ENCODE measurements around the gene EXOC3.

The EXOC3 gene

DNA sequence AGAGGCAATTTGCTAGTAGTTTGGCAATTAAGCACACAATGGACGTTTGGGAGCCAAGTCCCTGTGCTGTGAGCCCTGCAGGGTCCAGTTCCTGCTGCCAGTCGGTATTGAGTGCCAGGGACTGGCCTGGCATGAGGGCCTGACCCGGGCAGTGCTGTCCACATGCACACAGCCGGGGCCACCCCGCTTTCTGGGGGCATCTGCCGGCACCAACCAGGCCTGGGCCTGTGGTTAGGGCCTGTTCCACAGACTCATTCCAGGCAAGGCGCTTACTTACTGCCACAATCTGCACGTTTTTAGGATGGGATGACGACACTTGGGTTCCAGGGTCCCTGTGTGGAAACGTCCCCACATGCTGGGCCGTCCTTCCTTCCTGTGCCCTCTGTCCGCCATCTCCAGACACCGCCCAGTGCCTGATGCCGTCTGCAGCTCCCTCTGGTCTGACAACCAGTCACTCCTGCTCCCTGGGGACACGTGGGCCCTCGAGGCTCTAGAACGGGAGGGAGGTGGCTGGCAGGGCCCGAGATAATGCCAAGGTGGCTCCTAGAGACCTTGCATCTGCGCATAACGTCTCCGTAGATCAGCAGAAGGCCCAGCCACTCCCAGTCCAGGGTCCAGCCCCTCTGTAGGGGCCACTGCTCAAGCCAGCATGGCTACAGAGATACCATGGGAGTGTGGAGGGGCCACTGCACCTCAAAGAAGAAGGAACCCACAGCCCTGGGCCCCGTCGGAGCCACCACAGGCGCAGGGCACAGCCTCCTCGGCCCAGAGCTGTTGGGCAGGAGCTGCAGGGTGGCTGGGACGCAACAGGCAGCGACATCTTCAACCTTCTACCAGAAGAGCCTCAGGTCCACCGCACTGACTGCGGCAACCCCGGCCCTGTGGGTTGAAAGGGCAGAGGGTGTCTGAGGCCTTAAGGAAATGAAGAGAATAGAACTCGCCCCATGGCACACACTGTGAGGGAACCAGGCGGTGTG lies 56.5 kb downstream of the EXOC3 start:
- H3K4me2 ChIP-seq, result no peak overlapping the region
- no peak overlapping the region for H3K27ac ChIP-seq
- no peaks in the 10 kb centered on the region for H3K79me2 ChIP-seq (ENCODE audit: insufficient read depth, low read depth)
- TF ChIP-seq, protein P1, sequence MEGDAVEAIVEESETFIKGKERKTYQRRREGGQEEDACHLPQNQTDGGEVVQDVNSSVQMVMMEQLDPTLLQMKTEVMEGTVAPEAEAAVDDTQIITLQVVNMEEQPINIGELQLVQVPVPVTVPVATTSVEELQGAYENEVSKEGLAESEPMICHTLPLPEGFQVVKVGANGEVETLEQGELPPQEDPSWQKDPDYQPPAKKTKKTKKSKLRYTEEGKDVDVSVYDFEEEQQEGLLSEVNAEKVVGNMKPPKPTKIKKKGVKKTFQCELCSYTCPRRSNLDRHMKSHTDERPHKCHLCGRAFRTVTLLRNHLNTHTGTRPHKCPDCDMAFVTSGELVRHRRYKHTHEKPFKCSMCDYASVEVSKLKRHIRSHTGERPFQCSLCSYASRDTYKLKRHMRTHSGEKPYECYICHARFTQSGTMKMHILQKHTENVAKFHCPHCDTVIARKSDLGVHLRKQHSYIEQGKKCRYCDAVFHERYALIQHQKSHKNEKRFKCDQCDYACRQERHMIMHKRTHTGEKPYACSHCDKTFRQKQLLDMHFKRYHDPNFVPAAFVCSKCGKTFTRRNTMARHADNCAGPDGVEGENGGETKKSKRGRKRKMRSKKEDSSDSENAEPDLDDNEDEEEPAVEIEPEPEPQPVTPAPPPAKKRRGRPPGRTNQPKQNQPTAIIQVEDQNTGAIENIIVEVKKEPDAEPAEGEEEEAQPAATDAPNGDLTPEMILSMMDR (conservative IDR thresholded peaks at IDR 0.05; ENCODE audit: low read depth, low read length), result no peak
- peaks cover 86% of the 10 kb centered on the region for H3K27me3 ChIP-seq (ENCODE audit: insufficient read depth, low read depth)
- H3K36me3 ChIP-seq (ENCODE audit: insufficient read depth), result no peaks in the 10 kb centered on the region
- no peak overlapping the region for H2AFZ ChIP-seq (ENCODE audit: low read depth)
- H3K9ac ChIP-seq, result no peak overlapping the region
- no peak overlapping the region for H3K4me3 ChIP-seq (IDR thresholded peaks at IDR 0.05; ENCODE audit: insufficient read depth, low read depth, low read length)
- H3K4me1 ChIP-seq (ENCODE audit: low read depth, poor library complexity, severe bottlenecking), result no peaks in the 10 kb centered on the region
- H4K20me1 ChIP-seq (ENCODE audit: insufficient read depth), result no peaks in the 10 kb centered on the region

DNA sequence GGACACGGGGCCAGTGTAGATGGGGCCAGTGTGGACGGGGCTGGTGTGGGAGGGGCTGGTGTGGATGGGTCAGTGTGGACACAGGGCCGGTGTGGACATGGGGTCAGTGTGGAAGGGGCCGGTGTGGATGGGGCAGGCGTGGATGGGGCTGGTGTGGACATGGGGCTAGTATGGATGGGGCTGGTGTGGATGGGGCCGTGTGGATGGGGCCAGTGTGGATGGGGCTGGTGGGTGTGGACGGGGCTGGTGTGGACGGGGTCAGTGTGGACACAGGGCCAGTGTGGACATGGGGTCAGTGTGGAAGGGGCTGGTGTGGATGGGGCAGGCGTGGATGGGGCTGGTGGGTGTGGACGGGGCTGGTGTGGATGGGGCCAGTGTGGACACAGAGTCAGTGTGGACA lies 57.5 kb downstream of the EXOC3 start:
- Histone ChIP-seq H3K4me3 (IDR thresholded peaks at IDR 0.05; ENCODE audit: insufficient read depth, low read depth, low read length) (no peak overlapping the region), H3K27me3 (ENCODE audit: insufficient read depth, low read depth) (peaks cover 84% of the 10 kb centered on the region), H3K9ac (no peak overlapping the region), H3K27ac (no peak overlapping the region), H2AFZ (ENCODE audit: low read depth) (no peak overlapping the region), H3K4me2 (no peak overlapping the region), H3K4me1 (ENCODE audit: low read depth, poor library complexity, severe bottlenecking) (no peaks in the 10 kb centered on the region), H3K36me3 (ENCODE audit: insufficient read depth) (no peaks in the 10 kb centered on the region), H3K79me2 (ENCODE audit: insufficient read depth, low read depth) (no peaks in the 10 kb centered on the region), H4K20me1 (ENCODE audit: insufficient read depth) (no peaks in the 10 kb centered on the region)
- TF ChIP-seq, protein P1 (conservative IDR thresholded peaks at IDR 0.05; ENCODE audit: low read depth, low read length), result no peak

DNA sequence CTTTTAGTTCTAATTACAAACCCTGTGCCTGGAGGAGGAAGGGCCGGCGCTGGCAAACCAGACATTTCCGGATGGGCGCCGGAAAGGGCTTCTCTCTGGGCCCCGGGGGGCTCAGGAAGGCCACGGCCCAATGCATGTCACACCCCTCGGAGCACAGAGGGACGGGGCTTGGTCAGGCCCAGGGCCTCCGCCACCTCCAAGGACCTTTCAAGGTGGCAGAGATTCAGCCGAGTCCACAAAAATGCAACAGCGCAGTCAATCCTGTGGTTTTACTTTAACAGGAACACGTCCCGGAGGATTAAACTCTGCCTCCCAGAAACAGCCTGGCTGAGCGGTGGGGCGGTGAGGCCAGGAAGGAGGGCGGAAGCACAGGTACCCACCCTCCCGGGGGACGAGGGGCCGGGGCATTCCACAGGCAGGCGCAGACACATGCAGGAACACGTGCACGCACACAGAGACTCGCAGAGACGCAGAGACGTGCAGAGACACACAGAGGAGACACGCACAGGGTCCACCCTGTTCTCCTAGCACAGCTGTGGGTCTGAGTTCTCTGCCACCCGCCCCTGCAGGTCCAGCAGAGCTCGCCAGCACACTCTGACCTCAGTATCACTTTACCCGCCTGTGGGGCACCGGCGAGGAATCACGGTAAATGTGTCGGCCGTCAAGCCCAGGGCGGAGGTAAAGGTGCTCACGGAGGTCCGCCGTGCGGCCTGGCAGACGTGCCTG lies 58.3 kb downstream of the EXOC3 start:
- Histone ChIP-seq H3K4me1 (ENCODE audit: low read depth, poor library complexity, severe bottlenecking) (no peaks in the 10 kb centered on the region), H4K20me1 (ENCODE audit: insufficient read depth) (no peaks in the 10 kb centered on the region), H3K36me3 (ENCODE audit: insufficient read depth) (no peaks in the 10 kb centered on the region), H3K9ac (no peak overlapping the region), H3K4me2 (no peak overlapping the region), H3K4me3 (IDR thresholded peaks at IDR 0.05; ENCODE audit: insufficient read depth, low read depth, low read length) (no peak overlapping the region), H3K79me2 (ENCODE audit: insufficient read depth, low read depth) (no peaks in the 10 kb centered on the region), H3K27ac (no peak overlapping the region), H3K27me3 (ENCODE audit: insufficient read depth, low read depth) (peaks cover 81% of the 10 kb centered on the region), H2AFZ (ENCODE audit: low read depth) (no peak overlapping the region)
- TF ChIP-seq, protein P1 (conservative IDR thresholded peaks at IDR 0.05; ENCODE audit: low read depth, low read length), result no peak

DNA sequence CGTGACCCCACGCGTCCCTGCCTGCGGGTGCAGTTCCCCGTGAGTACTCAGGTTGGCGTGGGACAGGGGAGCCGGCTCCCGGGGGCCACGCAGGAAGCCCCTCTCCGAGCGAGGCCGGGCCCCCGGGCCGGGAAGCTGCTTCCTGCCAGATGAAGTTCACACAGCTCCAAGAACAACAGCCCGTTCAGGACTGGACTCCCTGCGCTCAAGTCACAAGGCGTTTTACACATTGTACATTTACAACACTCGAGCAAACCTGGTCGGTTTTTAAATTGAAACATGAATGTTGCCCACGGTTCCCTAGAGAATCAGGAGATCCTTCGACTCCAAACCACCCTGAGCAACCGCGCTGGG lies 58.8 kb downstream of the EXOC3 start:
- TF ChIP-seq, protein P1 (conservative IDR thresholded peaks at IDR 0.05; ENCODE audit: low read depth, low read length), result no peak
- no peaks in the 10 kb centered on the region for H3K4me1 ChIP-seq (ENCODE audit: low read depth, poor library complexity, severe bottlenecking)
- no peak overlapping the region for H3K27ac ChIP-seq
- H3K27me3 ChIP-seq (ENCODE audit: insufficient read depth, low read depth), result peaks cover 81% of the 10 kb centered on the region
- H4K20me1 ChIP-seq (ENCODE audit: insufficient read depth), result no peaks in the 10 kb centered on the region
- H3K4me2 ChIP-seq, result no peak overlapping the region
- H3K79me2 ChIP-seq (ENCODE audit: insufficient read depth, low read depth), result no peaks in the 10 kb centered on the region
- H3K36me3 ChIP-seq (ENCODE audit: insufficient read depth), result no peaks in the 10 kb centered on the region
- no peak overlapping the region for H3K4me3 ChIP-seq (IDR thresholded peaks at IDR 0.05; ENCODE audit: insufficient read depth, low read depth, low read length)
- no peak overlapping the region for H2AFZ ChIP-seq (ENCODE audit: low read depth)
- H3K9ac ChIP-seq, result no peak overlapping the region
